DMS53 (cell line): ENCODE data around the gene SIT1.
A peak's percentile ranks its signal among the peaks of the same experiment; 100 is the strongest.

Source experiments
- DNase-seq: peaks from one replicate; lab custom pipeline; 2025; lab: John Stamatoyannopoulos, UW

Gene SIT1

DNA sequence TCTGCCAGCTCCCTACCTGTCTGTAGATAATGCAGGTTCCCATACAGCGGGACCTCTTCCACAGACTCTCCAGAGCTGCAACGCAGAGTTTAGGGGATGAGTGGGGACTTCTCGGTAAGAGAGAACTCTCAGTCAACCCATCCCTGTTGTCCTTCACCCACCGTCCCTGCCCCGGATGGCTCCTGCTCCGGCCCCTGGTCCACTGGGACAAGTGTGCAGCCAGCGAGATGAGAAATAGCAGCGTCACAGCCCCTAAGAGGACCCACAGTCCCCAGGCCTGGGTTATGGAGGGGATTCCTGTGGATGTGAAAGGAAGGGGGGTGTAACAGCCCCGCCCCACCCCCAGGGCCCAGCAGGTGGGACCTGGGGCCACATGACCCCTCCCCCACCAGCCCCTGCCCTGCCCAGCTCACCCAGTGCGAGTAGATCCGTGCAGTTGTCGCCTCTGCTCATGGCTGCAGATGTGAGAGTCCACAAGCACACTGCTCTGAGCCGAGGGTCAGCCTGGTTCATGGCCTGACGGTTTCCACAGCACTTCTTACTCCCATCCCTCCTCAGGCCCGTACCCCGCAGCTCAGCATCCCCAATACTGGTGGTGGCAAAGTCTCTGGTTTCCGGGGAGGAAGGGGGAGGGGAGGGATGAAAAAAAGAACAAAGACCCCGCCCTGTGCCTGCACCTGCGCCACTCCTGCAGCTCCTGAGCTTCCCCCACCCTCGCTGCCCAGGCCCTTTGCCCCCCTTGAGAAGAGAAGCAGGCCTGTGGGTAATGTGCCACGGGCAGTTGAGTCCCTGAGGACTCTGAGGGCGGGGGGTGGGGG lies at the start of gene SIT1:
Gene SIT1 (minus strand): TSS at position 591 of the 818 bp plus-strand sequence. CDS start 78 bp downstream, at position 513.
- no peak for DNase-seq

GRCh38 chr9:35700031-35700430 lies 49.3 kb upstream of the SIT1 start:
- DNase-seq, result no peak

GRCh38 chr9:35698231-35698630 lies 47.5 kb upstream of the SIT1 start:
- DNase-seq, result no peak

GRCh38 chr9:35697486-35697885 lies 46.8 kb upstream of the SIT1 start:
- no peak for DNase-seq

GRCh38 chr9:35696520-35697215 lies 45.9 kb upstream of the SIT1 start:
- peak; percentile 76 for DNase-seq

DNA sequence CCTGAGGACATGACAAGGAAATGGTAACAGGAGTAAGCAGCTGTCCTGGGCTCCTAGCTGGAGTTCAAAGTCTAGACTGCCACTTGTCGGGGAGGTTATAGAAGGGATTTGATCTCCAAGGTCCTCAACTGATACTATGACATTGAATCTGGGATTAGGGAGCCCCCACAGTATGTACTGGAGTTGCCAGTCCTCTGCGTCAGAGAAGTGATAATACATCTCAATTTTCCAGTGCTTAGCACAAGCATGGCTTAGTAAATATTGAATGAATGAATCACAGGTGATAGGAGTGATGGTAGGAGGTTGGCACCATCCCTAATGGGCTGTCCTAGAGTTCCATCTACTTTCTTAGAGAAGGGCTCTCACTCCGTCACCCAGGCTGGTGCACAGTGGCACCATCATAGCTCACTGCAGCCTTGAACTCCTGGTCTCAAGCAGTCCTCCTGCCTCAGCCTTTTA lies 45.2 kb upstream of the SIT1 start:
- peak; percentile 91 for DNase-seq

- peak; percentile 15 for DNase-seq
Measured at GRCh38 chr9:35691757-35692301, 41.1 kb upstream of the SIT1 start.

- DNase-seq, result no peak
Measured at GRCh38 chr9:35691334-35691650, 40.6 kb upstream of the SIT1 start.

DNA sequence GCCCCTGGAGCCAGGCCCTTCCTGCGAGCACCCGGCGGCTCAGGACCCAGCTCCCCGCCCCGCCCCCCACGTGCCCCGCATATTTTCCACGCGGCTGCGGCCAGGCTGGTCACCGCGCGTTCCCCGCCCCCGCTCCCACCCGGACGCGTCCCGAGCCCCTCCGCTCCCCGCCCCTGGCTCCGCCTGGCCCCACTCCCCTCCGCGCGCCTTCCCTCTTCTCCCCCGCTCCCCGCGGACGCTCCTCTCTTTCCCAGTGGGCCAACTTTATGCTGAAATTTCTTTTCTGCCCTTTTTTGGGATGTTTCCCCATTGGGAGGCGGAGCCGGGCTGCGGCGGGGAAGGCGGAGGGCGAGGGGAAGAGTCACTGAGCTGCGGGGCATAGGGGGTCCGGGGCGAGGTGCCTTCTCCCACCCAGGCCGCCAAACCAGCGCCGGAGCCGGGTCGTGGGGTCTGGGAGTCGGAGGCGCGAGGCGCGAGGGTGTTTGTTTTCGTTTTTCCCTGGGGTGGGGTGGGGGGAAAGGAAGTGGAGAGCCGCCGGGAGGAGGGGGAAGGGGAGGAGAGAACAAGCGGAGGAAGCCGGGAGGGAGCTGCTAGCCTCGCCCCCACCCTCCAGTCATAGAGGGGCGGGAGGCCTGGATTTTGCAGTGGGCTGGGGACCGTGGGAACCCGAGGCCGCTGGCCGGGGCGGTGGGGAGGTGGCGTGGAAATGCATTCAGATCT lies 40.0 kb upstream of the SIT1 start:
- DNase-seq, result peak; percentile 59

- DNase-seq, result peak; percentile 23
Measured at GRCh38 chr9:35690294-35690613, 39.5 kb upstream of the SIT1 start.

DNA sequence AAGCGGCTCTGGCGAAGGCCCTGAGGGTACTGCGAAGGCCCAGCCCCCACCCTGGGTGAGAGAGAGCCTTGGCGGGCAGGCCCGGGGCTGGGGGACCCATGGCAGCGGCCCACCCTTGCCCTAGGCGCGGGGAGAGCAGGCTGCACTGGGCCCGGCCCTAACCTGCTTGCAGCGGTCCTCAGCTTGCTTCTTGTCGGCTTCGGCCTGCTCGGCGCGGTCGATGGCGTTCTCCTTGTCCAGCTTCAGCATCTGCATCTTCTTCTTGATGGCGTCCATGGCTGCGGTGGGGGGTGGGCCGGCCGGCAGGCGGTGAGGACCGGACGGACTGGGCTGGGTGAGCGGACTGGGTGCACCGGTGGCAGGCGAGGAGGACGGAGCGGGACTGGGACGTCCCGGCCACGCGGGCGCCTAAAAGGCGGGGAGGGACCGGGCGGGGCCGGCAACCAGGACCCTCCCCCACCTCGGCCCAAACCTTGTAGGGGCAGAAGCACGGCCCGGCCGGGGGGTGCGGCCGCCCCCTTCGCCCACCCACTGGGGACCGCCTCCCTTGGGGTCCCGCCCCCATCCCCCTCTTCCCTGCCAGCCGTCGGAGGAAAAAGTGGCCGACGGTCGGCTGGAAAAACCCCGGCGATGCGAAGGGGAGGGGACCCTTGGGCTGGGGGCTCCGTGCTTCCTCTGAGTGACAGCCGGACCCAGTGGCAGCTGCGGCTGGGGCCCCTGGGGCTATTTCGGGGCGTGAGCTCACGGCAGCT lies 39.0 kb upstream of the SIT1 start, which contains the start of gene TPM2:
Gene TPM2 (minus strand): TSS at position 384 of the 752 bp plus-strand sequence. CDS start 108 bp downstream, at position 276.
- DNase-seq, result no peak

DNA sequence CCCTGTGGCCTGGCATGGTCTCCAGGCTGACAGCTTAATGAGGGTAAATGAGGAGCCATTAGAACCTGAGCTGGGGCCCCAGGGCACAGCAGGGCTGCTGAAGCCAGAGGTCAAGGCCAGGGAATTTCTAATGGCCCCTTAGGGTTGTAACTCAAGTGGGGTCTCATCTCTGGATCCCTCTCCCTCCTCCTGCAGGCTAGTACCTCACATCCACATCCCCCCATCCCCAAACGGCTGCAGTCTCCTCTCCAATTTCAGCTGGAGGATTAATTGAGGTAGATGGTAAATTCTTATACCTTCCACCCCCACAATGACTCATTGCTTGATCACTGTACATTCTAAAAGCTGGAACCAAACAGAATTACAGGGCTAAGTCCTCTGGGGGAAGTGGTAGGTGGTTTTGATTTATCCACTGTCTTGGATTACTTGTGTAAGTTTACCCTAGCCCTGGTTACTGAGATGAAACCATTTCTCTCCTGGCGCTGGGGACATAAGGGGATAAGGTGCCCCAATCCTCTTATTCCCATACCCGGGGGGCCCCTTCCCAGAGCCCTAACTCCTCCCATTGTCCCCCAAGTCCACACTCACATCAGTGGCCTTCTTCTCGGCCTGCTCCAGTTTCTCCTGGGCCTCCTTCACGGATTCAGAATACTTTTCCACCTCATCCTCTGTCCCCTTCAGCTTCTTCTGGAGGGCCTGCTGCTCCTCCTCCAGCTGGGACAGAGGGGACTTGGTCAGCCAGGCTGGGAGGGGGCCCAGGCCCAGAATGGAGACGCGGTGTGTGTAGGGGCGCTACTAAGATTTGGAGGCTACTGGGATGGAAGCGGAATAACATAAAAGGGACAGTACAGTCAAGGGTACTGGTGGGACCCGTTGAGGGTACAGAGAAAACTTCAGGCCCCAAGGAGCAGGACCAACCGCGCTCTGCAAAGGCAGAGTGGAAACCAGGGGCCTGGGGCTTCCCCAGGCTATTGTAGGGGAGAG lies 38.1 kb upstream of the SIT1 start:
- peak; percentile 33 for DNase-seq

DNA sequence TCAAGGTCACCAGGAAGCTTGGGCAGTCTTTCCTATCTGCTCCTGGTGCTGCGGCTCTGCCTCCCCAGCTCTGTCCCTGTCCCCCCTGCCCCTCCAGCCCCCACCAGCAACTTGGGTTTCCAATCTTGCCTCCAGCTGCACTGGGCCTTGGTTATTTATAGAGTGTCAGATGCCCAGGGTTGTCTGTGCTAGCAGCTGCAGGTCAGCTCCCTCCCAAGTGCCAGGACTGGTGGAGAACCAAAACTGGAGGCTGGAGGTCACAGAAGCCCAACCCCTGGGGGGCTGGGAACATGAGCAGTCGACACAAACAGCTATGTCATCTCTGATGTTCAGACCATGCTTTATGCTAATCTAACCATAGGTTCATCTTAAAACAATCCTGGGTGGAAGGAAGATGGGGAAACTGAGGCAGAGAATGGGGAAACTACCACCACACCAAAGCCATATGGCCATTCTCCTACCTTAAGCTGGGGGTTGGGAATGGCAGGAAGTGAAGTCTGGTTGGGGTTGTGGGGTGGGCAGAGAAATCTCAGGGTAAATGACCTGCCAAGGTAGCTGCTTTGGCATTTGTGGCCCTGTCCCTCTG lies 37.3 kb upstream of the SIT1 start:
- no peak for DNase-seq

GRCh38 chr9:35687306-35687705 lies 36.6 kb upstream of the SIT1 start:
- DNase-seq, result no peak

DNA sequence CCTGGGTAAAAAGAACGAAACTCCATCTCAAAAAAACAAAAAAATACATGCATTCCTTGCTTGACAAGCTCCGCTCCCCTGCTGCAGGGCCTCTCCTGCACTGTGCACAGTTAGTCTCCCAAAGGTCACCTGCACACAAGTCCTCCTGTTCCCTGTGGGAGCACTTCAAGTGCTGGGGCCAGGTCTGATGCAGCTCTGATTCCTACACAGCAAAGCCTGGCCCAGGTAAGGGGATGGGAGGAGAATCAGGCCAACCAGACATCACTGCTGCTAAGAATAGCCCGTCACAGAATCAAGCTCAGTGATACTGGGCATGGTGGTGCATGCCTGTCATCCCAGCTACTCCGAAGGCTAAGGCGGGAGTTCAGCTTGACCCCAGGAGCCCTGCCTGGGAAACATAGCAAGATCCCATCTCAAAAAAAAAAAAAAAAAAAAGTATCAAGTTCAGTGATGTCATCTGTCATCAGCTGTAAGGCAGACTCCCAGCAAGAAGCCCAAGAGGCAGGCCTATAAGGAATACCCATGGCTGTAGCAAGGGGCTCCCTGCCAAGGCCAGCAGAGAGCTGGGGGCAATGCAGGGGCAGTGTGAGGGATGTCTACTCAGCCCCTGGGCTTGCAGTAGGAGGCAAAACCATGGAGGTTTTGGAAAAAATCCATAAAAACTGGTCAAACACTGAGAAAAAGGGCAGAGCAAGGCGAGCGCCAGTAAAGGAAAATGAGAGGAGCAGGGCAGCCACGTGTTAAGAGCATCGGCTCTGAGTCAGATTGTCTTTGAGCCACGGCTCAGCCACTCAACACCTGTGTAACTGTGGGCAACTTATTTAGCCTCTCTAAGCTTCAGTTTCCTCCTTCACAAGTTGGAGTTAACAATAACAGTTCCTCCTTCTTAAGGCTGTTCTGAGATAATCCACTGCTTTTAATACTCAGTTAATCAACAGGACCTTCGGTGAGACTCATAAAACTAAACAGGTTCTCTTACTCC lies 35.8 kb upstream of the SIT1 start:
- DNase-seq, result peak; percentile 19

DNA sequence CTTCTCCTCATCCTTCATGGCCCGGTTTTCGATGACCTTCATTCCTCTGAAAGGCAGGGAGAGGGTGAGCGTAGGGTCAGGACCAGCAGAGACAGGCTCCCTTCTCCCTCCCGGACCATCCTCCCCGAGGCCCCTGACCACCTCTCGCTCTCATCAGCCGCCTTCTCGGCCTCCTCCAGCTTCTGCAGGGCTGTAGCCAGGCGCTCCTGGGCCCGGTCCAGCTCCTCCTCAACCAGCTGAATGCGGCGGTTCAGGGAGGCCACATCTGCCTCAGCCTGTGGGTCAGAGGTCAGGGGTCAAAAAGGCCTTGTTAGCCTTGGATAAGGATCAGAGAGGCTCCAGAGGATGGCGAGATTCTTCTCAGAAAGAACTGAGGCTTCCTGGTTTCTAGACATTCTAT lies 34.8 kb upstream of the SIT1 start:
- no peak for DNase-seq

GRCh38 chr9:35684921-35685320 lies 34.2 kb upstream of the SIT1 start:
- DNase-seq, result no peak

GRCh38 chr9:35683323-35683722 lies 32.6 kb upstream of the SIT1 start:
- DNase-seq, result peak; percentile 30
